Stimulated activated CD4-positive, alpha-beta T cell treated with anti-CD3 and anti-CD28 coated beads, Interleukin-4, amount 100 ng/mL, for 1 hour (primary cell): ENCODE data around the gene TMTC2.

Source experiments
- DNase-seq: peaks from one replicate; pipeline ENCODE4 v3.0.0-alpha.2; 2020

TMTC2 gene

DNA sequence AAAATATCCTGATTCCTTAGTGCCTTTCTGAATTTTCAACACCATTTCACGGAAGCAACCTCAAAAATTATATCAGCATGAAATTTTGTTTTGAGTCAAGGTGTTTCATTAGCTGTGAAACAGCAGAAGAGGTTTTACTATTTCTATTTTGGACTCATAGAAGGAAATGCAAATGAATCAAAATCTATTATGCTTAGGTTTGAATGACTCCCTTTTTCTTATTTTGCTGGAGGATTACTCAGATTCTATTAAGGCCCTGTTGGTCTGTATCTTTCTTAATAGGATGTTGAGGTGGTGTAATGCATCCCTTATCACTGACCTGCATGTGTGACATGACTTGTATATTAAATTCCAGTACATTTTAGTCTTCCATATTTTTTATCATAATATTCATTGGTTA is 165.8 kb downstream of the TMTC2 start:
- DNase-seq = no peak

DNA sequence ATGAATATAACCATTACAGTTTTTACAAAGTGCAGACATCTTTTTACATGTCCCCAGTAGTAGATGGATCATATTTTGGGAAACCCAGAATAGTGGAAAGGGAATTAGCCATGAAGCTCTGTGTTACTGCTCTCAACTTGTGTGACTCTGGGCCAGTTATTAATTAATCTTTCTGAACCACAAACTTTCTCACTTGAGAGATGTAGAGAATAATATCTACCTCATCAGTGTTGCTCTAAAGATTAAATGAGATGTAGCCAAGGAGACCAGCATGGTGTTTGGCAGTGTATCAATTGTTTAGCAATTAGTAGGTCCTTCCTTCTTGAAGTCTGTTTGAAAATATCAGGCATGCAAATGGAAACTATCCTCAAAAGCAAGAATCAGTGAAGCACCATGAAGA is 169.2 kb downstream of the TMTC2 start:
- DNase-seq = no peak

DNA sequence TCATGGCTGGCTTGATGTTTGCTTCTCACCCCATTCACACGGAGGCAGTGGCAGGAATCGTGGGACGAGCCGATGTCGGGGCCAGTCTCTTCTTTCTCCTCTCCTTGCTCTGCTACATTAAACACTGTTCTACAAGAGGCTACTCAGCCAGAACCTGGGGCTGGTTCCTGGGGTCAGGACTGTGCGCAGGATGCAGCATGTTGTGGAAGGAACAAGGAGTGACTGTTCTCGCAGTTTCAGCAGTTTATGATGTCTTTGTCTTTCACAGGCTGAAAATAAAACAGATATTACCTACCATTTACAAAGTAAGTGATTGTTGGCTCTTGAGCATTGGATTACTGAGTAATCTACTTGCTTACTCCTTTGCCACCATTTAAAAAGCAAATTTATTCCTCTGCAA is 170.6 kb downstream of the TMTC2 start:
- no peak for DNase-seq

DNA sequence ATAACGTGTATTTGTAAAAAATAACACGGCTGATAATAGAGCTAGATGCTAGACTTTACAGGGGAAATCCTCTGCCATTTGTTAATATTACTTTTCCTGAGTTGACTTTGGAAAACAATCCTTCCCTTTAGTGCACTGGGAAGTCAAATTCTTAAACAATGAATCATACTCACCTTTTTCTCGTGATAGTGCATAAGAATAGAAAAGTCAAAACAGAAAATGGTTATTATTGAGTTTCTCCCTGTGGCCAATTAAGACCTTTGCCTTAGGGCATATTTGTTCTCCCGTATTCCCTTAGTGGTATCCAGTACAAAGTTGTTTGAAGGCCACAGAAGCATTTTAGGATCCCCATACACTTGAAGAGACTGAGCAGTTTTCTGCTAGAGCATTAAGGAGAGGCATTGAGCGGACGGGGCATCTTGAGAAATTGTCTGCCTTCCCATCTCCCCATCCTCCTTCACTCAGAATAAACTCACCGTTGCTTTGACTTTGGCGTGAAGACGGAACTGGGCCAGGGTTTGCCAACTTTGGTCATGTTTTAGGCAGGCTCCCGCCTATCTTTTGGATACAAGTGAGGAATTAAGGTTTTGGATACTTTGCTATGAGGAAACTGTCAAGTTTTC is 171.3 kb downstream of the TMTC2 start:
- no peak for DNase-seq

DNA sequence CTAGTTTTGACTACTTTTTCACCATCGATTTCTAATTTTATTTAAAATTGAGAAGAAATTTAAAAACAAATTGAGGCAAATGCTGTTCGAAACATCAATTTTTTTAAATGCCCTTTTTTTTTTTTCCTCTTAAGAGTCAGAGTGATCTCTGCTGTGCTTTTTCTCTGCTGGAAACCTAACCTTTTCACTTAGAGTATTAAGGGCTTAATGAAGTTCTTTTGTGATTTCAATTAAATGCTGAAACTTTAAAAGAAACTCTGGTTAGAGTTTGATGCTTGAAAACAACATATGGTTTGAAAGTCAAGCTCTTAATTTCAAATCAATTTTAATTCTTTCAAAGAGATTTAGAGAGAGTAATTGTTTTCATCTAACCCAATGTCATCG is 171.8 kb downstream of the TMTC2 start:
- no peak for DNase-seq

DNA sequence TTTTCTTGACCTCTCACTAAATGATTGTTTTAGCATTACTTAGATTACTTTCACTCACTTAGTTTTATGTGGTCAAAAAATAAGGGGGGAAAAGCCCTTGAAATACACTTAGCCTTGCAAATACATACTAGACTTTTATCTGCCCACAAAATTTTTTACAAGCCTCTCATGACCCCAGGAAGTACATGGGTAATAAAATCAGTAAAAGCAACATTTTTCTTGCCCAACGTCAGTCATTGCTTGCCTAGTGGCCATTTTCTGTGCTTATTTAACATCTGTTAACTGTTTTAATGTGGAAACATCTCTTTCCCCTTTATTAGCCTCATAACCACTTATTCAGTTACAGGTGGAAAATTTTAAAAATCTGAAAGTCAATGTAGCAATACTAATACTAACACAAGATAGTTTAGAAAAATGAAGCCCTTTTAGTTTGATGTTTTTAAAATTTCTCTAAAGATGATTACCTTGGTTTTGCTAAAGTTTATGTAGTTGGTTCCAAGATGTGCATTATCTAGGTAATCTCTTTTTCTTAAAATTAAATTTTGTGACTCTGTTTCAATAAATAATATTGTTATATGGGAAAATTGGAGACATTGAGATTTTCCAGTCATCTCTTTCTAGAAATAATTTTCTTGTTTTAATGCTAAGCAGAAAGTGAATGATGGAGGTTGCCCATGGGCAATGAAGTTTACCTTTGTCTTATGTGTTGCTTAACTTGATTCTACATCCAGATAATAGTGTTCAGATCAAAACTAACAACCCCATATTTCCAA is 175.5 kb downstream of the TMTC2 start:
- no peak for DNase-seq

DNA sequence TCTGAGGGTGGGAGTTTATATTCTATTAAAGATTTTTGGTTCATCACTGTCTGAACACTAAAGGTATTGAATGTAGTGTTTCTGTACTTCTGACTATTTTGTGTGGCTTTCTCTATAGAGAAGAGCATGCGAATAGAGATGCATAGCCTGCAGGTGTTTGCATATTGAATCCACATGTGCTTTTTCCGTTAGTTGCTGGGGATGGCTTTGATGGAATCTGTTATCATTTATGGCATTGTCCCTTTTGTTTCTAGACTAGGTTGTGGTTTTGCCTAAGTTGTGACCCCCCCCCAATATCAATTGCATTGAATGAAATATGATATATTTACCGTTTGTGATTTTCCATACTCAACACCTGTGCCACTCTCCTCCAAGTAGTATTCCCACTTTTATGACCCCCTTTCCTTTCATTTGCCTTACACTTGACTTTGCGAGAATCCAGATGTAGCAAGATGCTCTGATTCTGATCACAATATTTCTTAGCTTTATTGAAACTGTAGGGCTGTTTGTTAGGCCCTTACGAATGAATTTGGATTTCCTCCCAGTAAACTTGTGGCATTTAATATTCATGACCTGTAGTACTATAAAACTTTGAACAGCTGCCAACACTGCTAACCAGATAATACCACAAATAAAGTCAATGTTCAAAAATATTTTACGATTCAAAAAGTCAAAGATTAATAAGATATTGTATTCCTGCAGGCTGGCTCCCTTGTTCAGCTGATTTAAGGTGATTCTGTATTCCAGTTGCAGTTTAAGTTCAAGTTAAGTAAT is 176.4 kb downstream of the TMTC2 start:
- no peak for DNase-seq

DNA sequence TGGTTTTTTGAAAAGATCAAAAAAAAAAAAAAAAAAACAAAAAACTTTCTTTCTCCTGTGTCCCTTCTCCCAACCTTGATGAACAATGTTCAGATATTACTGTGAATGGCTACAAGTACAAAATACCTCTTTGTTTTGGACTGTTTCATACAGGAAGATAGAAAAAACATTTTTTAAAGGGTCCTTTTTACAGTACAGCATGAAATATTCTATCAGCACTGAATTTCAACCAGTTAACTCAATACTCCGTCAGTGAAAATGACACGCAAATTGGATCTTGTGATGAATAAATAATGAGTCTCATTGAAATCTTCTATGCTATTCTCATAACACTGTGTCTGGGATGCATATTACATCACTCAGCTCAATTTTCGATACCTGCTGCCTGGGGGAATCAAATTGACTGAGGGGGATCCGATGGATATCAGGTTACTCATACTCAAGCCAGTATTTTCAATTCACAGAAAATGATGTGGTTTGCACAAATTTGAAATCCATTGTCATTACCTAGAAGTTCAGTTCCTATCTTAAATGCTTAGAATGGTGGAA is 179.6 kb downstream of the TMTC2 start:
- no peak for DNase-seq

DNA sequence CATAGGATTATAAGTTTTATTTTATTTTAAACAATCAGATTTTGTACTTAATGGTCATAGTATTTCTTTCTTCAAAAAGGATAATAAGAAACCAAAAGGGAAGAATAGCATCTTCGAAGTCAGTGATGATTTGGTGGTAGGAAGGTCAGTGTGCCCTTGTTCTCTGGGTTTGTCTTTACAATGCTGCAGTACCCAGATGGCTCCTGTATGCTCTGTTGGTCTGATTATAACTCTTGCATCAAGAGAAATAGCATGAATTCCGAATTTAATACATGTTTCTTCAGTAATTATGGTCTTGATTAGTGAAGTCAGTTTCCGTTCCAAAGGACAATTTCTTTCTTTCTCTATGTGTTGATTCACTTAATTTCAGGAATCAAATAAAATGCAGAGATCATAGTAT is 180.2 kb downstream of the TMTC2 start:
- no peak for DNase-seq

DNA sequence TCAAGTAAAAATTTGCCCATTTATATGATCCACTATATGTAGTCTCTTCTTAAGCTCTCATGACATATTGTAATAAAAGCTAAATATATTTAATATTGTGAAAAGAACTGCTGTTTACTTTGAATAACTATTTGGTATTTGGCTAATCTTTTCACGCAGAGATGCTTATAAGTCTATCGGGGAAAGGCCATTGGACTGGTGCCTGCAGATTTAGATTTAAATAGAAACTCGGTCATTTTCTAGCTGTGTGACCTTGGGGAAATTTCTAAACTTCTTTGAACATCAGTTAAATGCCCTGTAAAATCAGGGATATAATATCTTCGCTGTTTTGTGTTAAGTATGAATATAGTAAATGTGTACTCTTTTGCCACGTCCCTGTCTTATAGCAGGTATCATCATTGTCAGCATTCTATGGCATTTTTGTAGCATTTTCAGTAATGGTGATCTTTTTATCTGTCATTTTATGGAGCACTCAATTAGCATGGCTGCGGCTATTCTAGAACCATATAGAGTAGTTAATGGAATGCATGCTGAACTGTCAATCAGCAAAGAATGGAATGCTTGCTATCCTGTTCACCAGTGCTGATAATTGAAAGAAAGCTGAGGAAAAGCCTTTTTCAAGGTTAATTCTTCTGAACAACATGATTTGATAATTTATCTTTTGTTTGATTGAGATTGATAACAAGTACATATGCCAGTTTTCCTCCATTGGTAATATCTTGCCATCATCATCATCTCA is 181.2 kb downstream of the TMTC2 start:
- DNase-seq = no peak

DNA sequence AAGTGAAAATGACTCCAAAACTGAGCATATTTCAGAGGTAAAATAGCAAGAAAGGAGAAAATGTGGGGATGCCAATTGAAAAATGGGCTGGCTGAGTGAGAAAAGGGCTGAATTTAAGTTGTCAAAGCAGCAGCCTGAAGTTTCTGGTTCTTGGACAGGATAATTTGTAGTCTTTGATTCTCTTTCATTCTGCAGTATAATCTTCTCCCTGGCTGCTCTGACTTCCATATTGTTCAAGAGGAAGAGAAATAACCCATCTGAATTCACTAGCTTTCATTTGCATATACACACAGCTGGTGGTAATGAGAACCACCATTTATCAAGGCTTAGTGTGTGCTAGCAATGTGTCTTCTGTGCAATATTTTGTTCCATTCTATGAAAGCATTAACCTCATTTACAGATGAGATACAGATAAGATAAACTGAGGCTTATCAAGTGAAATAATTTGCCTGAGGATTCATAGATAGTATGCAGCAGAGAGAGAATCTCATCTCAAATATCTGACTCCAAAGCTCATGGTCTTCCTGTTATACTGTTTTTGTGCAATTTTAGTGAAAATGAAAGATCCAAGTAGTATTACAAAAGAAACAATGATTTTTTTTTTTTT is 184.2 kb downstream of the TMTC2 start:
- no peak for DNase-seq

DNA sequence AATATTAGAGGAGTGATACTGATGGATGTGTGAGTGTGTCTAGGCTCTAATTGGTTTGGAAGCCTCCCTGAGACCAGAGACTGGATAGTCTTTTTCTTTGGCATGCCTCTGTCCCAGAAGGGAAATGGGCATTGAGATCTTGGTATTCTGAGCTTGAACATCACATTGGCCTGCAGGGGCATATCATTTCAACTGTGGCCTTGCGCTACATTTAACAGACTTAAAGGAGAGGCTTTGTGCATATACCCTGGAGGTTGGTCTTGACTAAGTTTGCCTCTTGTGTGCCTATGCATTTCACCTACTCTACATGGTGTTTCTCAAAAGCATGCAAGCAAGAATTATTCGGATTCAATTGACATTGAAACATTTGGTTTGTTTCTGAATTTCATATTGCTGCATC is 185.4 kb downstream of the TMTC2 start:
- no peak for DNase-seq

DNA sequence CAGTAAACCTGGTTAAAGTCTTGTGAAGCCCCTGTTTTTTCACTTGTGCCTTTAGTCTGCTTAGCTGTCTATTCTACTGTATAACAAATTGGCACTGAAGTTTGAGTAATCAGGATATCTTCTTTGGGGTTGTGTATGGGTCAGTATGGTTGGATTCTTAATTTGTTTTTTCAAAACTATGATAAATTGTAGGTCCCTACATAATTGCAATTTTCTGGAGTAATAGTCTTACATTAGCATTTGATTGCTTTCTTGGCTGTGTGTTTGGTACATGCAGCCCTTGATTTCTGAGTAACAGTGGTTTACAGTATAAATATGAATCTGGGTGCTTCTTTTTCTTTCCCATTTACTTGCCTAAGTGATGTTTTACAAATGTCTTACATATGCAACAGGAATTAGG is 186.6 kb downstream of the TMTC2 start:
- DNase-seq = no peak

DNA sequence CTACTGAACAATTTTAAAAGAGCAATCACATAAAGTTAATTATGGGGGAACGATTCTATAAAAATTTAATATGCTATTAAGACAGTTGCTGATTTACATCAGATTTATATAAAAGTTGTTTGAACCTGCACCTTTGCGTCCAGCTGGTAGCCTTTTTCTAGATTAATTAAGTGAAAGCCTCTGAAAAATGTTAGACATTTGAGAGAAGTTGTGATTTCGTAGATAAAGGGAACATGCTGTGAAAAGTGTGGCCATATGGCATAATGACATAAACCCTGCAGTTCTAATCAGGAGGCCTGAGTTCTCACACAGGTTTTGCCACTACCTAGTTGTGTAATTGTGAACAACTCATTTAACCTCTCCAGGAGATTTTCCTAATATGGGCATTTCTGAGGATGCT is 187.2 kb downstream of the TMTC2 start:
- no peak for DNase-seq

DNA sequence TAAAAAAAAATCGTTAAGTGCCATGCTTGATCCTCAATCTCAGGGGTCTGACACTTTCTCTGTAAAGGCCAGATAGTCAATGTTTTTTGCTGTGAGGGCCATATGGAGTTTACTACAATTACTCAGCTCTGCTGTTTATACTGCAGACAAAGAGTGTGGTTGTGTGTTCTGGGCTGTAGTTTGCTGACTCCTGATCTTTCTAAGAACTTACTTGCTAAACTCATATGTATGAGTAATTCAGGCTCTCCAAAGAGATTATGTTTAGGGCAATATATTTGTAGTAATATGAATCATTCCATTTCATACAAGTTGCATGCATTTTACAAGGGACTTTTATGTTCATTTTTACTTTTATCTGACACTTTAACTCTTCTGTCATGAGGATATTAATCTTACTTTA is 188.2 kb downstream of the TMTC2 start:
- no peak for DNase-seq

DNA sequence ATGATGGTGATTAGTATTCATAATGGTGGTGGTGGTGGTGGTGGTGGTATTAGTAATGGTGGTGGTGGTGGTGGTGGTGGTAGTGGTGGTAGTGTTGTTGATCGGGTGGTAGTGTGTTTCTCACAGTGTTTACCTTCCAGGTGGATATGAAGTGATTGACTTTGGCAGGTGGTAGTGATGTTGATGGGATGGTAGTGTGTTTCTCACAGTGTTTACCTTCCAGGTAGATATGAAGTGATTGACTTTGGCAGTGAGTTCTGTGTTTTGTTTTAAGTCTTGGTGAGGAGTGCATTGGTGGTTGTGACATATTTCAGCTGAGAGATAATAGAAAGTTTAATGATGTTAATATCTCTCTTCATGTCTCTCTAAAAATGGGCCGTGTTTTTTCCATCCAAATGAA is 189.4 kb downstream of the TMTC2 start:
- no peak for DNase-seq

DNA sequence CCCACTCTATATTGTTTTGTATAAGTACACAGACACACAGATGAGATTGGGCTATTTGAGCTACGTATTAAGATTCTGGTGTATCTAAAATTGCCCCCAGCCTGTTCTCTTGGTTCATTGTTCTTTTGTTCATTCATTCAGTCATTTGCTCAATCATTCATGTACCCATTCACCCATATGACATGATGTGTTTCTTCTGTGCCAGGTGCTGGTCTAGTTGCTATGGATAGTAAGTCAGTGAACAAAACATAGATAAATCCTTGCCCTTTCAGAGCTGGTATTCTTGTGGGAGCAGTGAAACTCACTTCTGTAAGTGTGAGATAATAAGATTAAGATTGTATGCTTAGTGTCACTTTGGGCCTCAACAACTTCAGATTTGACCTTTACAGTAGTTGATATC is 191.3 kb downstream of the TMTC2 start:
- DNase-seq = no peak

DNA sequence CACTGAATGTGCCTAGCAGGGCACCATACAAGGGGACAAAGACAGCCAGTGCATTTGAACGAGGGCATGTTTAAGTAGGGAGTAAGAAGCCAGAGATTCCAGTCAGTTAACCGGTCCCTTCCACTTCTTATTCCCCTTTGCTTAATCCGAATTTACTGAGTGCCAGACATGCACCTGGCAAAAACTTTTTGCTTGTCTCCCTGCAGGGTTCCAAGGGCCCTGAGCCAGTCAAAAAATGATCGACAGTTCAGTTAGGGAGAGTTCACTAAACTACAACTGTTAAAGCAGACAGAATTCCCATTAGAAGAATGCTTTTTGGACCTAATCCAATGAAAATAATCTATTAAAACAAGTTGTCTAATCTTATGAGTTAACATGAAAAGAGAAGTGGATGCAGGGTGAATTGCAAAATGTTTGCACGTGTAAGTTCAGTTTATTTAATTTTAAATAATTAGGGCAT is 193.8 kb downstream of the TMTC2 start:
- no peak for DNase-seq

DNA sequence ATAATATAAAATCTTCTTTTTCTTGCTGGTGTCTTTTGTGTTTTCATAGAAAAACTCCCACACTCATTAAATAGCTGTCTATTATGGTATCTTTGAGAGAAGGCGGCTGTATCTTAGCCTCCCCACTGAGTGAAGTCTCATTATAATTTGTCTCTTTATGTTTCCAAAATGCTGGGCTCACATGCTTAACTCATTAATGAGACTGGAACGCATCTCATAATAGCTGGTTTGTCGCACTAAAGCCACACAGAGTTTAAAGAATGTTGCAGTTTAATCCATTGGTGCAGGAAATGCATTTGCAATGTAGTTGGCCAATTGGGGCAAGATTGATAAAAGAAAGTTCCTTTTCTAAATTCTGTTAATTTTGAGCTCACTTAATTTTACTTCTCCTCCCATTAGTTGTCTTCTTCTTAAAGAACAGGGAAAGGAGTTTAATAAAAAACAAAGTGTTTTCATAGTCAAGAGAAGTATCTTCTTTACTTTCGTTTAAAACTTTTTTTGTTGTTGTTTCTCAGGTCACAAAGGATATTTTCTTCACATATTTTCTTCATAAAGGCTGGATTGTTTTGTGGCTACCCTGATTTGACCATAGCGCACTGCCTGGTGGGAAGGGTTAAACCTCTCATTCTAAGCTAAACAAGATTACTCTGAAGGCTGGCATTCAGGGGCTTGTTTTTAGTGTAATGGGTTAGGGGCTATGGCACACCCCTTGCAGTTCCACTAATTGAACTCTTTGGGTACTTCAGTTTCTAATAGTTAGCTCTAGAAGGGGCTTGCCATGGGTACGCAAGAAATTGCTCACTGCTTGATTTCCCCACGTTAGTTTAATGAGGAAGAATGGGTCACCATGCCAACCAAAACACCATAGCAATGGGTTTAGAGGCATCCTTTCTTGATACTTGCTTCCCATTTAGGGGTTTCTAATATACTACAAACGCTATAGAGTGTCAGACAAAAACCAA is 197.0 kb downstream of the TMTC2 start:
- no peak for DNase-seq

DNA sequence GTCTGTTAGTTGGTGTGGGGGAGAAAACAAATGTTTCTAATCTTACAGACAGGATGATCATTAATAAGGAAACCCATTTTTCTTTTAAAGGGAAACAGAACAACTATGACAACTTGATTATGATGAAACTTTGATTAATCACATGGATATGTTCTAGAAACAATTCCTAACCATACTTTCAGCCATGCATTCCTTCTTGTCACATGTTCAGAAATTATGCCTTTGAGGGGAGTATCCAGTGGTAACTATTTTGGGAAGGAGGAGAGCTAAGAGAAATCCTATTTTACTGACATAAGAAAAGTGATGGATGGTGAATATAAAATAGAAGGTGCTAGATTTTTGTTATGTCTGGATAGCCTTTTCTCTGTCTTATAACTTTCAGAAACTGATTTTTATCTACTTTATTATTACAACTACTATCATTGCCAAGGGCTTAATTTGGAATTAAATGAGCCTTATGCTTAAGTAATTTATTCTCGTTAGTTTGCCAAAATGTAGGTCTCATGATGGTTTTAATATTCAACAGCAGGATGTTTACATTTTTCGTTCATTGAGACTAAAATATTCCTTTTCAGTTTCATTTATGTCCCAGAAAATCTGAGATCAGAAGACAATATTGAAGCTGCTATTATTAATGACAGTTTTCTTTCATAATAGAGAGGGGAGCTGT is 200.1 kb downstream of the TMTC2 start:
- DNase-seq = no peak

DNA sequence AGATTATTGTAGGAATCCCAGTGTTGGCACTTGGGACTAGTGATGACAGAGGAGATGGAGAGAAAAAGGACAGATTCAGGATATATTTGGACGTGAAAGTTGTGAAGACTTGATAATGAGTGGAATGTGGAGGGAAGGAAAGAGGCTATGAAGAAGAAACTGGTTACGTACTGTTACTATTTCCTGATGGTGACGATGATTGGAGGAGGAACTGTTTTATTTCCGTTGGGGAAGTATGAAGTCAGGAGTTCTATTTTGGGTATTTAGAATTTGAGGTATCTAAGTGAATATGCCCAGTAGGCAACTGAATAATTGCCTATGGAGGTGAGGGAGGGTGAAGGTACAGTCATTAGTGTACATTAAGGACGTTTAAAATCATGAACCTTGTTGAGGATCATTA is 207.2 kb downstream of the TMTC2 start:
- DNase-seq = no peak
